C4-2B (cell line): ENCODE measurements around the gene SOD1.

ENCODE experiments used
- CTCF ChIP-seq: fragments of 450-650 bp; conservative IDR thresholded peaks from 2 replicates; pipeline ENCODE4 v1.5.1; 2017; ENCODE audit warnings: mild to moderate bottlenecking
- ZFX ChIP-seq: fragments of 450-650 bp; IDR thresholded peaks from 2 replicates; pipeline ENCODE4 v1.6.1; 2017

GRCh38 chr21:31675960-31676359 lies 16.5 kb downstream of the SOD1 start:
- no peak for TF ChIP-seq CTCF
- no peak for TF ChIP-seq ZFX
